ENCODE results near the gene HSDL1.

The HSDL1 gene

GRCh38 chr16:84109598-84110335, 35.2 kb downstream of the HSDL1 start:
- peak in 1 of 56 donors; percentile 16 for DNase-seq

- no peak for DNase-seq
Measured at GRCh38 chr16:84107921-84108320, 37.1 kb downstream of the HSDL1 start.

GRCh38 chr16:84105948-84106740, 38.8 kb downstream of the HSDL1 start:
- DNase-seq: no peak

GRCh38 chr16:84105301-84105815, 39.6 kb downstream of the HSDL1 start:
- no peak for DNase-seq

GRCh38 chr16:84104231-84104630, 40.7 kb downstream of the HSDL1 start:
- DNase-seq: no peak

- DNase-seq: no peak
Measured at GRCh38 chr16:84103678-84104077, 41.3 kb downstream of the HSDL1 start.

GRCh38 chr16:84098939-84099338, 46.0 kb downstream of the HSDL1 start:
- no peak for DNase-seq

- DNase-seq: no peak
Measured at GRCh38 chr16:84096447-84097005, 48.5 kb downstream of the HSDL1 start.

- DNase-seq: no peak
Measured at GRCh38 chr16:84095466-84095865, 49.5 kb downstream of the HSDL1 start.

- DNase-seq: no peak
Measured at GRCh38 chr16:84093879-84094270, 51.1 kb downstream of the HSDL1 start.

GRCh38 chr16:84093120-84093878, 51.7 kb downstream of the HSDL1 start:
- no peak for DNase-seq

GRCh38 chr16:84091460-84091859, 53.5 kb downstream of the HSDL1 start:
- DNase-seq: peak in 1 of 56 donors; percentile 24

GRCh38 chr16:84090211-84090610, 54.8 kb downstream of the HSDL1 start:
- peak in 9 of 56 donors; percentile 15 to 36 (median 24) for DNase-seq

- peak in 1 of 56 donors; percentile 23 for DNase-seq
Measured at GRCh38 chr16:84088695-84089395, 56.1 kb downstream of the HSDL1 start.

GRCh38 chr16:84087466-84088151, 57.4 kb downstream of the HSDL1 start:
- DNase-seq: peak in 1 of 56 donors; percentile 11

GRCh38 chr16:84087001-84087400, 58.0 kb downstream of the HSDL1 start:
- no peak for DNase-seq

GRCh38 chr16:84086341-84086740, 58.6 kb downstream of the HSDL1 start:
- DNase-seq: no peak

- DNase-seq: no peak
Measured at GRCh38 chr16:84085773-84086172, 59.2 kb downstream of the HSDL1 start.

- no peak for DNase-seq
Measured at GRCh38 chr16:84085271-84085667, 59.7 kb downstream of the HSDL1 start.
